Neuronal stem cell (in vitro differentiated cells): ENCODE measurements around the gene POLE2.
"Not testable (repeated sequence)": the region's sequence is repeated elsewhere in the genome, so short reads cannot be mapped to it uniquely, and the experiment has no call there.

Experiments
- DNase-seq: peaks from one replicate; pipeline ENCODE4 v3.0.0-alpha.2; 2013; ENCODE audit warnings: low spot score
- H2AFZ ChIP-seq: one replicate; pipeline ENCODE4 v1.6.1; 2013; ENCODE audit warnings: mild to moderate bottlenecking, low read length, inconsistent platforms
- H2AK5ac ChIP-seq: 2 replicates; pipeline ENCODE4 v1.6.1; 2013; ENCODE audit warnings: low read depth, mild to moderate bottlenecking, inconsistent platforms, low read length, moderate library complexity, mixed read lengths
- H2BK120ac ChIP-seq: 2 replicates; pipeline ENCODE4 v1.6.1; 2013; ENCODE audit warnings: low read depth, mild to moderate bottlenecking, inconsistent platforms, low read length, moderate library complexity, mixed read lengths
- H2BK12ac ChIP-seq: one replicate; pipeline ENCODE4 v1.6.1; 2013; ENCODE audit warnings: low read length, inconsistent platforms
- H2BK15ac ChIP-seq: 2 replicates; pipeline ENCODE4 v1.6.1; 2013; ENCODE audit warnings: mild to moderate bottlenecking, low read length, inconsistent platforms, mixed read lengths
- H2BK5ac ChIP-seq: one replicate; pipeline ENCODE4 v1.6.1; 2013; ENCODE audit warnings: inconsistent platforms, mild to moderate bottlenecking, low read length, moderate library complexity
- H3K14ac ChIP-seq: one replicate; pipeline ENCODE4 v1.6.1; 2013; ENCODE audit warnings: low read length, inconsistent platforms
- H3K18ac ChIP-seq: 2 replicates; pipeline ENCODE4 v1.6.1; 2013; ENCODE audit warnings: low read length, inconsistent platforms
- H3K23ac ChIP-seq: 2 replicates; pipeline ENCODE4 v1.6.1; 2013; ENCODE audit warnings: low read depth, mild to moderate bottlenecking, mixed read lengths, low read length, inconsistent platforms; ENCODE audit not compliant: poor library complexity
- H3K27ac ChIP-seq: replicated peaks from 3 replicates; pipeline ENCODE4 v1.5.1; 2013; ENCODE audit warnings: low read length, inconsistent platforms
- H3K27me3 ChIP-seq, 3 experiments: 2 replicates each; pipeline ENCODE4 v1.6.1; 2013; ENCODE audit warnings: low read length in 3 of 3, mild to moderate bottlenecking in 2 of 3, inconsistent platforms in 1 of 3, low read depth in 1 of 3, mixed read lengths in 1 of 3, moderate library complexity in 1 of 3; ENCODE audit not compliant: control insufficient read depth in 3 of 3, insufficient read depth in 3 of 3
- H3K36me3 ChIP-seq, 2 donors: replicated peaks in 1 of 2; 2 replicates each; pipeline ENCODE4 v1.6.1; 2013; ENCODE audit warnings: low read length in 2 of 2; ENCODE audit not compliant: control insufficient read depth in 2 of 2, insufficient read depth in 2 of 2
- H3K4ac ChIP-seq: 2 replicates; pipeline ENCODE4 v1.6.1; 2013; ENCODE audit warnings: inconsistent platforms, mild to moderate bottlenecking, low read length, moderate library complexity
- H3K4me1 ChIP-seq, 2 donors: 1 replicate in 1 of 2; 2 replicates in 1 of 2; pipeline ENCODE4 v1.6.1; 2013; ENCODE audit warnings: low read length in 2 of 2, low read depth in 1 of 2; ENCODE audit not compliant: control insufficient read depth in 2 of 2, insufficient read depth in 1 of 2
- H3K4me2 ChIP-seq: one replicate; pipeline ENCODE4 v1.6.1; 2013; ENCODE audit warnings: mild to moderate bottlenecking, low read length, inconsistent platforms; ENCODE audit not compliant: insufficient read depth, poor library complexity, severe bottlenecking
- H3K4me3 ChIP-seq, 2 donors: 2 replicates each; pipeline ENCODE4 v1.5.1; 2013; ENCODE audit warnings: low read length in 2 of 2, mild to moderate bottlenecking in 2 of 2, inconsistent platforms in 1 of 2, moderate library complexity in 1 of 2
- H3K79me1 ChIP-seq: one replicate; pipeline ENCODE4 v1.6.1; 2013; ENCODE audit warnings: low read depth, mild to moderate bottlenecking, inconsistent platforms, low read length, moderate library complexity
- H3K9ac ChIP-seq: one replicate; pipeline ENCODE4 v1.6.1; 2013; ENCODE audit warnings: mild to moderate bottlenecking, low read depth, low read length, inconsistent platforms; ENCODE audit not compliant: poor library complexity
- H3K9me3 ChIP-seq, 2 donors: replicated peaks in 1 of 2; 2 replicates each; pipeline versions ENCODE3 to v1.6.1; 2013; ENCODE audit warnings: low read length in 2 of 2, mild to moderate bottlenecking in 2 of 2, inconsistent platforms in 1 of 2, low read depth in 1 of 2, mixed read lengths in 1 of 2, moderate library complexity in 1 of 2; ENCODE audit not compliant: control insufficient read depth in 2 of 2, insufficient read depth in 1 of 2
- H4K8ac ChIP-seq: one replicate; pipeline ENCODE4 v1.6.1; 2013; ENCODE audit warnings: low read depth, mild to moderate bottlenecking, inconsistent platforms, low read length, moderate library complexity
- H4K91ac ChIP-seq: one replicate; pipeline ENCODE4 v1.6.1; 2013; ENCODE audit warnings: low read length, low read depth, mild to moderate bottlenecking, inconsistent platforms; ENCODE audit not compliant: poor library complexity
- WGBS, 2 donors: extraction: QIAGEN DNeasy Blood & Tissue Kit; methylation state at CpG; one replicate each; pipeline ENCODE4 v1.1.7; 2013; ENCODE audit warnings: missing lambda C conversion rate in 2 of 2, mixed read lengths in 1 of 2; ENCODE audit not compliant: insufficient read length in 2 of 2, insufficient replicate concordance in 1 of 2; ENCODE audit errors: extremely low coverage in 2 of 2; 5-methylcytosine and 5-hydroxymethylcytosine counted together

Gene POLE2

DNA sequence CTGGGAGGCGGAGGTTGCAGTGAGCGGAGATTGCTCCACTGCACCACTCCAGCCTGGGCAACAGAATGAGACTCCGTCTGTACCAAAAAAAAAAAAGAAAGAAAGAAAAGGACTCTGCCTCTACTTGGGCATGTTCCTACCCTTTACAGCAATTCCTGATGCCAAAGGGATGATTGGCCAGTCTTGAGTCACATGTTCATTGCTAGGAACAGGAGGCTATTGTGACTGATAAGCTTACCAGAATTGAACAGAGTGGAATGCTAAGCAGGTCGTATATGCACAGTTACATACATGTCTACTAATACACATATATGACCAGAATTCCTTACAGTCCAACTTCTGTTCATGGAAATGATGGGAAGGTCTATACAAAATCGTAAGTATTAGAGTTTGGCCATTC lies 39.2 kb upstream of the POLE2 start:
- no peak overlapping the region for H3K14ac ChIP-seq

DNA sequence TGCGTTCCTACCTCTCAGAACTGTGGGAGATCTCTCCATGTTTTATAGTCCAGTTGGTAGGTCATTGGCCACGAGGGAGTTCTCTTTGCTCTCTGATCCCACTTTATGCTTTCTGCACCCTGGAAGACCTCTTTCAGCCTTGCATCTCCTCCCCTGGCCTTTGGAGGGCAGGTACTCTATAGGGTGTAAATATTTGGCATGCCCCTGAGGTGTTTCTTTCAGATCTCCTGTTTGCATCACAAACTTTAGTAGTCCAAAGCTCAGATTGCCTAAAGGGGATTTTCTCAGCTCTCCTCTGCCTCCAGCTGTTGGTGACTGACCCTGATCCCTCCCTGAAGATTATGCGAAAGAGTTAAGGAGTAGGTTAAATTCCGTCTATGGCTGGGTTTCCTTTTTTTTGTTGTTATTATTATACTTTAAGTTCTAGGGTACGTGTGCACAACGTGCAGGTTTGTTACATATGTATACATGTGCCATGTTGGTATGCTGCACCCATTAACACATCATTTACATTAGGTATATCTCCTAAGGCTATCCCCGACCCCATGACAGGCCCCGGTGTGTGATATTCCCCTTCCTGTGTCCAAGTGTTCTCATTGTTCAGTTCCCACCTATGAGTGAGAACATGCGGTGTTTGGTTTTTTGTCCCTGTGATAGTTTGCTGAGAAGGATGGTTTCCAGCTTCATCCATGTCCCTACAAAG lies 33.9 kb upstream of the POLE2 start:
- H4K8ac ChIP-seq, H2AFZ ChIP-seq, H2BK120ac ChIP-seq, H3K4me1 ChIP-seq, H3K18ac ChIP-seq, H2AK5ac ChIP-seq, H3K9me3 ChIP-seq, H3K9ac ChIP-seq, H3K4me2 ChIP-seq, H4K91ac ChIP-seq, H2BK15ac ChIP-seq, H3K36me3 ChIP-seq, H3K23ac ChIP-seq, H3K79me1 ChIP-seq, H3K14ac ChIP-seq, H3K27ac ChIP-seq, DNase-seq, H2BK5ac ChIP-seq, H3K4ac ChIP-seq, H3K27me3 ChIP-seq, H2BK12ac ChIP-seq: not testable (repeated sequence)
- H3K4me3 ChIP-seq = peak overlapping the region in 1 of 2 donors; percentile 35
- WGBS, 2 donors = no CpG with 5 or more reads among the region's 9 CpGs

More for the DNA sequence above, 39.2 kb upstream of the POLE2 start:
- Histone ChIP-seq H3K4me3 (no peak overlapping the region), H2AFZ (no peak overlapping the region), H3K4me1 (no peaks in the 10 kb centered on the region), H4K8ac (no peak overlapping the region), H3K27ac (no peak overlapping the region), H2BK12ac (no peak overlapping the region), H2BK5ac (no peak overlapping the region), H2BK15ac (no peak overlapping the region), H3K4ac (no peak overlapping the region), H4K91ac (no peak overlapping the region), H3K4me2 (no peak overlapping the region), H2BK120ac (no peak overlapping the region), H3K79me1 (no peaks in the 10 kb centered on the region), H3K18ac (no peak overlapping the region), H3K27me3 (peaks cover 0 to 5% (median 0%) of the 10 kb centered on the region in 3 experiments), H3K23ac (no peak overlapping the region), H3K36me3 (no peaks in the 10 kb centered on the region), H3K9ac (no peak overlapping the region), H2AK5ac (no peak overlapping the region), H3K9me3 (no peaks in the 10 kb centered on the region)
- DNase-seq = no peak
- no CpG with 5 or more reads among the region's 5 CpGs for WGBS, 2 donors

DNA sequence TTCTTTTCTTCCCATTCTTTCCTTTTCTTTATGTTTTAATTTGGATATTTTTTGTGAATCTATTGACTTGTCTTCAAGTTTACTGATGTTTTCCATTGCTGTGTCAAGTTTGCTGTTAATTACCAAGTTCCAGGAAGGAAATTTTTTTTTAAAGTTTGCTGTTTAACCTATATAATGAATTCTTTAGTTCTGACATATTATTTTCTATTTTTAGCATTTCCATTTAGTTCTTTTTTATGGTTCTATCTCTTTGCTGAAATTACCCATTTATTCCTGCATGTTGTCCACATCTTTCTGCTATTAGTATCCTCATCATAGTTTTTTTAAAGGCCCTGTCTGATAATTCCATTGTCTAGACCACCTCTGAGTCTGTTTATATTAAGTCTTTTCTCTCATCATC lies 32.7 kb upstream of the POLE2 start:
- Histone ChIP-seq H3K4ac (no peak overlapping the region), H3K36me3 (no peaks in the 10 kb centered on the region), H2BK120ac (no peak overlapping the region), H3K9ac (no peak overlapping the region), H3K9me3 (peaks cover 0 to 2% of the 10 kb centered on the region in 2 donors), H2AK5ac (no peak overlapping the region), H2BK12ac (no peak overlapping the region), H4K91ac (no peak overlapping the region), H3K18ac (no peak overlapping the region), H3K4me3 (no peak overlapping the region), H4K8ac (no peak overlapping the region), H2BK5ac (no peak overlapping the region), H3K4me1 (no peaks in the 10 kb centered on the region), H2BK15ac (no peak overlapping the region), H3K79me1 (no peaks in the 10 kb centered on the region), H3K23ac (no peak overlapping the region), H3K27ac (no peak overlapping the region), H3K27me3 (no peaks in the 10 kb centered on the region), H2AFZ (no peak overlapping the region), H3K14ac (no peak overlapping the region), H3K4me2 (no peak overlapping the region)
- no peak for DNase-seq

DNA sequence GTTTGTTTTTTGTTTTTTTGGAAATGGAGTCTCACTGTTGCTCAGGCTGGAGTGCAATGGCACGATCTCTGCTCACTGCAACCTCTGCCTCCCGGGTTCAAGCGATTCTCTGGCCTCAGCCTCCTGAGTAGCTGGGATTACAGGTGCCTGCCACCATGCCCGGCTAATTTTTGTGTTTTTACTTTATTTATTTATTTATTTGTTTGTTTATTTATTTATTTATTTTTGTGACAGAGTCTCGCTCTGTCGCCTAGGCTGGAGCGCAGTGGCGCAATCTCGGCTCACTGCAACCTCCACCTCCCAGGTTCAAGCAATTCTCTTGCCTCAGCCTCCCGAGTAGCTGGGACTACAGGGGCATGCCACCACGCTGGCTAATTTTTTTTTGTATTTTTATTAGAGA lies 23.0 kb upstream of the POLE2 start:
- no CpG with 5 or more reads among the region's 11 CpGs for WGBS, 2 donors
- H3K79me1 ChIP-seq = not testable (repeated sequence)

More for the DNA sequence above, 23.0 kb upstream of the POLE2 start:
- not testable (repeated sequence) for H2BK12ac ChIP-seq, H4K8ac ChIP-seq, H3K9me3 ChIP-seq, DNase-seq, H3K27me3 ChIP-seq, H3K18ac ChIP-seq, H2BK5ac ChIP-seq, H3K36me3 ChIP-seq, H2BK15ac ChIP-seq, H3K14ac ChIP-seq, H4K91ac ChIP-seq, H3K27ac ChIP-seq, H3K4ac ChIP-seq, H2AFZ ChIP-seq, H3K4me3 ChIP-seq, H3K23ac ChIP-seq, H3K4me1 ChIP-seq, H2AK5ac ChIP-seq, H3K9ac ChIP-seq, H3K4me2 ChIP-seq, H2BK120ac ChIP-seq
